Endodermal cell (in vitro differentiated cells): ENCODE results near the gene ZDHHC7. TPM values are rescaled to one million over a fixed set of nuclear protein-coding genes. Genes with fewer than 3 reads are reported as not detected.
"Not testable (repeated sequence)": the region's sequence is repeated elsewhere in the genome, so short reads cannot be mapped to it uniquely, and the experiment has no call there.

Experiments used
- DNase-seq: peaks from one replicate; pipeline ENCODE4 v3.0.0-alpha.2; 2017
- H3K27ac ChIP-seq: 2 replicates; pipeline ENCODE4 v1.5.1; 2013; ENCODE audit warnings: mild to moderate bottlenecking, low read depth, low read length, moderate library complexity
- H3K27me3 ChIP-seq: 2 replicates; pipeline ENCODE4 v1.6.1; 2013; ENCODE audit warnings: mild to moderate bottlenecking, low read length, moderate library complexity; ENCODE audit not compliant: insufficient read depth, control insufficient read depth, poor library complexity, severe bottlenecking
- H3K36me3 ChIP-seq: 2 replicates; pipeline ENCODE4 v1.7.0; 2013; ENCODE audit warnings: mild to moderate bottlenecking, low read length, moderate library complexity; ENCODE audit not compliant: control insufficient read depth, insufficient read depth
- H3K4me1 ChIP-seq: one replicate; pipeline ENCODE4 v1.7.0; 2013; ENCODE audit warnings: low read length; ENCODE audit not compliant: control insufficient read depth, insufficient read depth
- H3K4me3 ChIP-seq: 2 replicates; pipeline ENCODE4 v1.5.1; 2013; ENCODE audit warnings: mild to moderate bottlenecking, low read length, moderate library complexity
- H3K9ac ChIP-seq: 2 replicates; pipeline ENCODE4 v1.6.1; 2013; ENCODE audit warnings: mild to moderate bottlenecking, low read length, moderate library complexity; ENCODE audit not compliant: poor library complexity, severe bottlenecking; ENCODE audit errors: extremely low read depth
- H3K9me3 ChIP-seq: 2 replicates; pipeline ENCODE4 v1.6.1; 2013; ENCODE audit warnings: mild to moderate bottlenecking, low read length, moderate library complexity; ENCODE audit not compliant: control insufficient read depth
- H3K27ac Mint-ChIP-seq: 2 replicates; pipeline ENCODE4 v1.8.0; 2020; ENCODE audit warnings: mixed read lengths
- H3K27me3 Mint-ChIP-seq: 2 replicates; pipeline ENCODE4 v1.8.0; 2021; ENCODE audit warnings: mild to moderate bottlenecking, mixed read lengths; ENCODE audit not compliant: insufficient read depth
- H3K36me3 Mint-ChIP-seq: 2 replicates; pipeline ENCODE4 v1.8.0; 2020; ENCODE audit warnings: low read depth, mixed read lengths
- H3K4me1 Mint-ChIP-seq: 2 replicates; pipeline ENCODE4 v1.8.0; 2020; ENCODE audit warnings: mixed read lengths
- H3K4me3 Mint-ChIP-seq: 2 replicates; pipeline ENCODE4 v1.8.0; 2020; ENCODE audit warnings: mild to moderate bottlenecking, moderate library complexity, mixed read lengths
- H3K9me3 Mint-ChIP-seq: 2 replicates; pipeline ENCODE4 v1.8.0; 2020; ENCODE audit warnings: mild to moderate bottlenecking, mixed read lengths
- WGBS, 2 experiments: methylation state at CpG; one replicate each; pipeline versions ENCODE4 v1.1.5 to v1.1.7; 2013; ENCODE audit warnings: missing lambda C conversion rate in 2 of 2, mixed read lengths in 1 of 2; ENCODE audit not compliant: insufficient coverage in 1 of 2, insufficient read length in 1 of 2; 5-methylcytosine and 5-hydroxymethylcytosine counted together
- total RNA-seq, 2 donors: library from RNA; stranded (reverse); fragmentation: NEBNext Ultra II Directional in 1 of 2; extraction: Animal tissue kit (Norgen Biotek cat#: 25700) in 1 of 2; gene quantifications; 2 replicates in 1 of 2; 3 replicates in 1 of 2; pipeline ENCODE4 v1.2.1, GENCODE V29; 2021
- TF ChIP-seq, protein P1 (sequence below): fragments of 200-600 bp; sonication (generic); conservative IDR thresholded peaks from 2 replicates; pipeline ENCODE4 v1.5.0; 2021; ENCODE audit warnings: antibody characterized with exemption, mild to moderate bottlenecking

Gene ZDHHC7
- total RNA-seq, 2 donors from 2014 or later, result 58.7 to 61.8 TPM

GRCh38 chr16:84942786-84943185 lies 68.5 kb downstream of the ZDHHC7 start:
- no peak for DNase-seq
- H3K27ac ChIP-seq, result no peak overlapping the region
- Mint-ChIP-seq H3K4me1 (no peaks in the 10 kb centered on the region), H3K9me3 (no peaks in the 10 kb centered on the region), H3K4me3 (no peak overlapping the region), H3K36me3 (no peaks in the 10 kb centered on the region), H3K27me3 (no peaks in the 10 kb centered on the region), H3K27ac (no peak overlapping the region)
- TF ChIP-seq, protein P1, sequence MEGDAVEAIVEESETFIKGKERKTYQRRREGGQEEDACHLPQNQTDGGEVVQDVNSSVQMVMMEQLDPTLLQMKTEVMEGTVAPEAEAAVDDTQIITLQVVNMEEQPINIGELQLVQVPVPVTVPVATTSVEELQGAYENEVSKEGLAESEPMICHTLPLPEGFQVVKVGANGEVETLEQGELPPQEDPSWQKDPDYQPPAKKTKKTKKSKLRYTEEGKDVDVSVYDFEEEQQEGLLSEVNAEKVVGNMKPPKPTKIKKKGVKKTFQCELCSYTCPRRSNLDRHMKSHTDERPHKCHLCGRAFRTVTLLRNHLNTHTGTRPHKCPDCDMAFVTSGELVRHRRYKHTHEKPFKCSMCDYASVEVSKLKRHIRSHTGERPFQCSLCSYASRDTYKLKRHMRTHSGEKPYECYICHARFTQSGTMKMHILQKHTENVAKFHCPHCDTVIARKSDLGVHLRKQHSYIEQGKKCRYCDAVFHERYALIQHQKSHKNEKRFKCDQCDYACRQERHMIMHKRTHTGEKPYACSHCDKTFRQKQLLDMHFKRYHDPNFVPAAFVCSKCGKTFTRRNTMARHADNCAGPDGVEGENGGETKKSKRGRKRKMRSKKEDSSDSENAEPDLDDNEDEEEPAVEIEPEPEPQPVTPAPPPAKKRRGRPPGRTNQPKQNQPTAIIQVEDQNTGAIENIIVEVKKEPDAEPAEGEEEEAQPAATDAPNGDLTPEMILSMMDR, result no peak
- H3K36me3 ChIP-seq, result no peaks in the 10 kb centered on the region
- 86% methylated on average over 4 of the region's 4 CpGs; no CpG with 5 or more reads in 1 of the 2 experiments for WGBS, 2 experiments
- no peaks in the 10 kb centered on the region for H3K27me3 ChIP-seq
- H3K4me3 ChIP-seq, result no peak overlapping the region
- no peak overlapping the region for H3K9ac ChIP-seq
- no peaks in the 10 kb centered on the region for H3K9me3 ChIP-seq
- H3K4me1 ChIP-seq, result no peaks in the 10 kb centered on the region

DNA sequence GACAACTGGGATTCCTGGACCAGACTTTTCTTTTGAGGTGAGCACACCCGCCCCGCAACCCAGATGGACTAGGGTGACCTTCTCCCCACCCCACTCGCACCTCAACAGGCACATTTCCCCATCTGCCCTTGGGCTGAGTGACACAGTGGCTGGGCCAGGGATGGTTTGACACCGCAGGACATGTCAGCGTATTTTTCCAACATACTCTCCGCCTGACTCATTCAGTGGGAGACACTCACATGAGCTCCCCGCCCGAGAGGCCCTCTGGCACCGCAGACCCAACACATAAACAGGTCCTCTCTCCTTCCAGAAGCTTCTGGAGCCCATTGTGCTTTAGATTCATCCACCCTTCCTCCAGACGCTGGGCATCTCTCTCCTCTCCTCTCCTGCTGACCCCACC lies 69.4 kb downstream of the ZDHHC7 start:
- Histone ChIP-seq H3K9me3 (no peaks in the 10 kb centered on the region), H3K36me3 (no peaks in the 10 kb centered on the region), H3K4me3 (no peak overlapping the region), H3K27ac (no peak overlapping the region), H3K4me1 (no peaks in the 10 kb centered on the region), H3K27me3 (no peaks in the 10 kb centered on the region), H3K9ac (no peak overlapping the region)
- H3K9me3 Mint-ChIP-seq, result no peaks in the 10 kb centered on the region
- DNase-seq, result no peak
- H3K27me3 Mint-ChIP-seq, result no peaks in the 10 kb centered on the region
- no peak overlapping the region for H3K4me3 Mint-ChIP-seq
- H3K27ac Mint-ChIP-seq, result no peak overlapping the region
- TF ChIP-seq, protein P1, result no peak
- 87 to 92% methylated on average over 8 to 10 of the region's 10 CpGs for WGBS, 2 experiments
- H3K4me1 Mint-ChIP-seq, result no peaks in the 10 kb centered on the region
- no peaks in the 10 kb centered on the region for H3K36me3 Mint-ChIP-seq

DNA sequence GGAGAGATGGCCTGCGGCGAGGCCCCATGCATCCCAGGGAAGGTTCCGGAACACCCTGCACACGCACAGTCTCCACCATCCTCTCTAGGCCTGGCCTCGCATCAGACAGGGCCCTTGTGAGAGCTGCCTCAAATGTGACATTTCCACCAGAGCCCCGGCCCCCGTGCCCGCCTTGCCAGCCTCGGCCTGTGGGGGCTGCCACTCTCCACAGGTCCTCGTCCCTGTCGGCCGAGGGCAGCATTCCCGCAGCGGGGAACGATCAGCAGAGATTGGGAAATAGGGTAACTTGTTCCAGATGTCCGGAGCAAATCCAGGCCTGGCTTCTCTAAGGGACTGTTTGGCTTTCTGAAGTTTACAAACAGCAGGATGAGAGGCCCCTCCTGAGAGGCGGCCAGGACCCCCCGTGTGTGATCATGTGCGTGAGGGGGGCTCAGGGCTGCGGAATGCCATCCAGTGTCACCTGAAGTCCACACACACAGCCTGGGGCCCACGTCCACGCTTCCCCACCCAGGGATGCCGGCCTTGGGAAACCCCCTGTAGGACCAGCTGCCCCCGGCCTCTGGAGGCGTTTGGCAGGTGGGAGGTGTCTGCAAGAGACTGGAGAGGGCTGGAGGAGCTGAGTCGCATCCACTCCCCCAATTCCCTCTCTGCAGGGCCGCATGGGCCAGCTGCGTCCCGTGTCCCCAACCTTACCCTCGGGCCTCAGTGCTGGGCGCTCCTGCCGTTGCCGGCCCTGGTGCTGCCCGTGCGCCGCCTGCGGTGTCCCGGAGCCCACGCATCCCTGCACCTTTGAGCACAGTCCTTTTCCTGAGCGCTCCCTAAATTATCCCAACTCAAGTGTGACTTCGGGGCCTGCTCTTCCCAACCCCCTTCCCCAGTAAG lies 70.4 kb downstream of the ZDHHC7 start:
- Histone ChIP-seq H3K4me1 (no peaks in the 10 kb centered on the region), H3K4me3 (no peak overlapping the region), H3K36me3 (no peaks in the 10 kb centered on the region), H3K9ac (no peak overlapping the region), H3K27ac (no peak overlapping the region), H3K9me3 (no peaks in the 10 kb centered on the region), H3K27me3 (no peaks in the 10 kb centered on the region)
- Mint-ChIP-seq H3K4me1 (no peaks in the 10 kb centered on the region), H3K27ac (no peak overlapping the region), H3K4me3 (no peak overlapping the region), H3K36me3 (no peaks in the 10 kb centered on the region), H3K27me3 (no peaks in the 10 kb centered on the region), H3K9me3 (no peaks in the 10 kb centered on the region)
- TF ChIP-seq, protein P1, result no peak
- WGBS, 2 experiments, result 93% methylated on average over 19 to 40 of the region's 41 CpGs
- no peak for DNase-seq

DNA sequence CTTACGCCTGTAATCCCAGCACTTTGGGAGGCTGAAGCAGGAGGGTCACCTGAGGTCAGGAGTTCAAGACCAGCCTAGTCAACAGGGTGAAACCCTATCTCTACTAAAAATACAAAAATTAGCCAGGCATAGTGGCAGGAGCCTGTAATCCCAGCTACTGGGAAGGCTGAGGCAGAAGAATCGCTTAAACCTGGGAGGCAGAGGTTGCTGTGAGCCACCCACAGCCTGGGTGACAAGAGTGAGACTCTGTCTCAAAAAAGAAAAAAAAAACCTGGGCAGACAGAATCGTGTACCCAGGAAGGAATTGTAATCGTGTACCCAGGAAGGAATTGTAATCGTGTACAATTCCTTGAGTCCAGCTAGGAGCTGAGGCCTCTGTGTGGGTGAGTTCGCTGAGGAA lies 72.7 kb downstream of the ZDHHC7 start:
- H3K36me3 ChIP-seq, H3K4me3 Mint-ChIP-seq, H3K36me3 Mint-ChIP-seq, H3K9me3 ChIP-seq, H3K27ac Mint-ChIP-seq, H3K9me3 Mint-ChIP-seq, H3K4me1 ChIP-seq, DNase-seq, H3K27me3 Mint-ChIP-seq, H3K27ac ChIP-seq, H3K4me3 ChIP-seq, H3K9ac ChIP-seq, H3K4me1 Mint-ChIP-seq, H3K27me3 ChIP-seq: not testable (repeated sequence)
- 83 to 91% methylated on average over 5 to 6 of the region's 6 CpGs for WGBS, 2 experiments
